HepG2 (cell line): ENCODE data around the gene COMMD3. TPM values are rescaled to one million over a fixed set of nuclear protein-coding genes. Genes with fewer than 3 reads are reported as not detected.

Experiments
- ATAC-seq: fragments of 200-7000 bp; cut with Tn5 transposase; 3 replicates; pipeline ENCODE4 v1.9.1; 2020; ENCODE audit warnings: mild to moderate bottlenecking, moderate library complexity
- BruUV-seq: library from RNA; stranded (reverse); fragments of 400-500 nt; replicated peaks from 2 replicates; lab custom pipeline; 2021; lab: Mats Ljungman, UMichigan
- CTCF ChIA-PET: fragments of 300-600 bp; formaldehyde crosslinking; extraction: SDS; loops from one replicate; lab custom pipeline; 2021; ENCODE audit warnings: low total read pairs, inconsistent platforms, low intra/inter-chr PET ratio; lab: Yijun Ruan, JAX
- POLR2A ChIA-PET: fragments of 350-600 bp; sonication (Branson Sonifier 250); formaldehyde crosslinking; loops from one replicate; lab custom pipeline; 2020; ENCODE audit warnings: antibody characterized with exemption, inconsistent platforms; lab: Yijun Ruan, JAX
- DNase-seq: peaks from one replicate; pipeline ENCODE4 v3.0.0-alpha.2; 2015; ENCODE audit warnings: low spot score
- FAIRE-seq: peaks from 3 replicates; lab custom pipeline; 2011; peaks lifted over from hg19 to GRCh38; lab: Jason Lieb, UNC
- H2AFZ ChIP-seq: one replicate; pipeline ENCODE4 v1.6.1; 2011; ENCODE audit warnings: low read length, inconsistent platforms
- H3K27ac ChIP-seq: fragments of 300-600 bp; 3 replicates; pipeline ENCODE4 v1.8.0; 2011; ENCODE audit warnings: mixed run types, mild to moderate bottlenecking, mixed read lengths, low read length, inconsistent platforms; ENCODE audit not compliant: insufficient read depth; ENCODE audit errors: extremely low read length
- H3K27me3 ChIP-seq, 2 experiments: fragments of 200-600 bp in 1 of 2; 2 replicates in 1 of 2; 3 replicates in 1 of 2; pipeline versions ENCODE4 v1.6.0 to v1.8.0; 2011; ENCODE audit warnings: low read length in 2 of 2, mild to moderate bottlenecking in 2 of 2, moderate library complexity in 2 of 2, inconsistent platforms in 1 of 2; ENCODE audit not compliant: insufficient read depth in 2 of 2, control insufficient read depth in 1 of 2
- H3K36me3 ChIP-seq, 2 experiments: fragments of 200-600 bp in 1 of 2; replicated peaks in 1 of 2; 2 replicates in 1 of 2; 3 replicates in 1 of 2; pipeline versions ENCODE4 v1.5.1 to v1.8.0; 2011; ENCODE audit warnings: low read length in 2 of 2, inconsistent platforms in 1 of 2; ENCODE audit not compliant: insufficient read depth in 2 of 2, control insufficient read depth in 1 of 2
- H3K4me1 ChIP-seq: 2 replicates; pipeline ENCODE4 v1.5.1; 2012; ENCODE audit warnings: low read length, inconsistent platforms; ENCODE audit not compliant: insufficient read depth
- H3K4me2 ChIP-seq: 2 replicates; pipeline ENCODE4 v1.6.0; 2011; ENCODE audit warnings: low read depth, low read length, inconsistent platforms
- H3K4me3 ChIP-seq, 3 experiments: fragments of 200-600 bp in 1 of 3; sonication (generic), shearing (Covaris generic) in 1 of 3; replicated peaks in 1 of 3; 2 replicates each; pipeline ENCODE4 v1.5.1; 2011 to 2016; ENCODE audit warnings: low read length in 3 of 3, inconsistent platforms in 2 of 3, low read depth in 2 of 3, mild to moderate bottlenecking in 2 of 3, control low read depth in 1 of 3, mixed read lengths in 1 of 3; ENCODE audit not compliant: insufficient read depth in 1 of 3
- H3K79me2 ChIP-seq: one replicate; pipeline ENCODE4 v1.6.1; 2011; ENCODE audit warnings: low read length, inconsistent platforms; ENCODE audit not compliant: insufficient read depth
- H3K9ac ChIP-seq: 2 replicates; pipeline ENCODE4 v1.6.0; 2011; ENCODE audit warnings: mild to moderate bottlenecking, low read depth, low read length, inconsistent platforms; ENCODE audit not compliant: insufficient read depth
- H3K9me3 ChIP-seq: 2 replicates; pipeline ENCODE4 v1.5.1; 2012; ENCODE audit warnings: mild to moderate bottlenecking, low read length
- H4K20me1 ChIP-seq: 2 replicates; pipeline ENCODE4 v1.6.0; 2011; ENCODE audit warnings: inconsistent platforms, mild to moderate bottlenecking, low read length, moderate library complexity; ENCODE audit not compliant: insufficient read depth
- CBX2 ChIP-seq, 2 experiments: fragments of 200-600 bp in 1 of 2; sonication (generic); formaldehyde crosslinking in 1 of 2; IDR thresholded peaks; 2 replicates each; pipeline versions ENCODE4 v1.7.0 to v1.8.1; 2018 to 2022; ENCODE audit warnings: low read depth in 2 of 2, low read length in 1 of 2, mild to moderate bottlenecking in 1 of 2, missing genetic modification reagents in 1 of 2
- HNRNPUL1 ChIP-seq: fragments of 200-400 bp; formaldehyde crosslinking; IDR thresholded peaks from 2 replicates; pipeline ENCODE4 v1.6.1; 2017; ENCODE audit warnings: low read depth, mild to moderate bottlenecking, low read length, moderate library complexity
- WGBS: methylation state at CpG from one replicate; pipeline ENCODE4 v1.1.6; 2017; ENCODE audit warnings: low lambda C conversion rate; 5-methylcytosine and 5-hydroxymethylcytosine counted together
- in situ Hi-C: cut with HindIII; loops from 2 replicates; pipeline ENCODE4 v1.10.0; 2017; ENCODE audit warnings: low pct_unique_long_range_greater_than_20kb; ENCODE audit not compliant: extremely low pct_ligation_motif_present
- intact Hi-C: fragments of 100-400 bp; cut with micrococcal nuclease; formaldehyde crosslinking; loops from one replicate; pipeline ENCODE4 v1.10.0; 2022; ENCODE audit not compliant: unreplicated experiment
- polyA plus RNA-seq, 8 experiments: library from polyadenylated mRNA; depleted of rRNA in 3 of 8; stranded (reverse) in 7 of 8; unstranded in 1 of 8; fragments of >200 nt; fragmentation: Illumina TruSeq in 4 of 8; extraction: Trizol in 4 of 8; gene quantifications; 2 replicates each; pipeline versions ENCODE4 v1.2.1 to v1.2.3, GENCODE V29; 2011 to 2016; ENCODE audit warnings: low read depth in 4 of 8, missing spikeins in 1 of 8, mixed read lengths in 1 of 8; ENCODE audit not compliant: insufficient read depth in 1 of 8
- total RNA-seq, 5 experiments: library from RNA; depleted of rRNA; stranded (reverse); fragments of >200 nt; fragmentation: Illumina TruSeq; extraction: Trizol; gene quantifications; 2 replicates each; pipeline ENCODE4 v1.2.3, GENCODE V29; 2016; ENCODE audit warnings: low read depth in 1 of 5
- TF ChIP-seq, protein P1 (sequence below): sonication (generic); formaldehyde crosslinking; IDR thresholded peaks from 2 replicates; pipeline ENCODE4 v1.8.0; 2022; ENCODE audit warnings: mild to moderate bottlenecking, missing genetic modification reagents

COMMD3 gene
- total and polyA plus RNA-seq, 2 of the 13 experiments (the other 11 are each of a cell fraction or from before 2014, with no cell fraction given), result 38.7 to 54.4 TPM

DNA sequence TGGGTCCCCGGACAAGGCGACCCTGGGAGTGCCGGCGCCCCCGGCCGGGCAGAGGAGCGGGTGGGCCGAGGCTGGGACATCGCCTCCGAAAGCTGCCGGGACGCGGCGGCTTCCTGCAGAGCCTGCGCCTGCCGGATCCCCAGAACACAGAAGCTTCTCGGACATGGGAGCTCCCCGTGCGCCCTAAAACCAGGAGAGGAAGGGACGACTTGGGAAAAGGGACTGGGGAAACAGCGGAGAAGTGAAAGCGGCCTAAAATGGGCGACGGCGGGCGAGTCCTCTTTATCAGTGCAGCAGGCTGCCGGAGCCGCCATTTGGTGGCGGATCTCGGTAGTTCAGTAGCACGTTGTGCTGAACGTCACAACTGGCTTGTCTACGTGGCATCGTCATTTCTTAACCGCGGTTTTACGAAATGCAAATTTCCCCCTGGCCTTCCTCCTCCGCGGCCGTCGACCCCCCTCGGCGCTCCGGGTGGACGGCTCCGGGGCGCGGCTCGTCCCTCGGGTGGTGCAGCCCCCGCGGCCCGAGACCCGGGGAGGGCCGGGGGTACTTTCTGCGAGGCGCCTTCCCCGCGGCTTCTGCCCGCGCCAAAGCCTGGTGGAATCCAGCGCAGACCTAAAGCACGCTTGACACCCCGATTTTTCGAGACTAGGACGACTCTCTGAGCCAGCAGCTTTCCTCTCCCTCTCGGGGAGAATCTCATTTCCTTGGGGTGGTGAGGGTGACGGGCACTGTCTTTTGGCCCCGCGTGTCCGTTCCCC lies 19.2 kb downstream of the COMMD3 start (continued):
- TF ChIP-seq, protein P1, sequence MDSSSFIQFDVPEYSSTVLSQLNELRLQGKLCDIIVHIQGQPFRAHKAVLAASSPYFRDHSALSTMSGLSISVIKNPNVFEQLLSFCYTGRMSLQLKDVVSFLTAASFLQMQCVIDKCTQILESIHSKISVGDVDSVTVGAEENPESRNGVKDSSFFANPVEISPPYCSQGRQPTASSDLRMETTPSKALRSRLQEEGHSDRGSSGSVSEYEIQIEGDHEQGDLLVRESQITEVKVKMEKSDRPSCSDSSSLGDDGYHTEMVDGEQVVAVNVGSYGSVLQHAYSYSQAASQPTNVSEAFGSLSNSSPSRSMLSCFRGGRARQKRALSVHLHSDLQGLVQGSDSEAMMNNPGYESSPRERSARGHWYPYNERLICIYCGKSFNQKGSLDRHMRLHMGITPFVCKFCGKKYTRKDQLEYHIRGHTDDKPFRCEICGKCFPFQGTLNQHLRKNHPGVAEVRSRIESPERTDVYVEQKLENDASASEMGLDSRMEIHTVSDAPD (CRISPR knock-in tag), result no peak

DNA sequence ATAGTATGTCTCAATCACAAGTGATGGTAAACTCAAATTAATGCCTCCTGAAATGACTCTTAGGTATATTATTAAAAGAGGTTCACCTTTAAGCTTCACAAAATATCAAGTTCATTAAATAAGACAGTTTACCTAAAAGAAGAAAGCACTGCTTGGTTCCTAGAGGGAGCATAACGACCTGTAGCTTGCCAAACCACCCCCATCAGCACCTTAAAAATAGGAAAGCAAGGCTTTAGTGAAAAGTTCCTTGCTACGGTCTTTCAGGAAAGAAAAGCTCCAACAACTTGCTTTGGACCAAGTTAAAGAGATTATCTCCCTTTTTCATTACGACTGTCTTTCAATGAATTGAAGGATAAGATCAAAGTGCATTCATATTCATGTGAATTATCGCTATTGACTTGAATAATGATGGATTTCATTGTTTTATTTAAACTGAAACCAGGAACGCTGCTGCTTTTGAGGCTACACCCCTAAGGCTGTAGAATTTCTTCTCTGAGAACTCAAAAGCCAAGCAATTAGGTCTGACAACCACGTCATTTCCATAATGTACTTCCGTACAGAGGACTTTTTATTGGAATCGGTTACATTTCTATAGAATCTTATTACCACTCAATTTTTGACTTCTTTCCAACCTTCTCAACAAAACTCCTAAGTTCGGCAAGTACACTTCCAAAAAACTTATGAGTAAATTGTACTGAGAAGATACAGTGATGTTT lies 22.2 kb downstream of the COMMD3 start:
- FAIRE-seq, result no peak
- CTCF ChIA-PET, result no interaction called here
- Histone ChIP-seq H3K4me3 (no peak overlapping the region), H3K4me1 (peaks cover 12% of the 10 kb centered on the region), H4K20me1 (no peaks in the 10 kb centered on the region), H3K27ac (no peak overlapping the region), H2AFZ (no peak overlapping the region), H3K36me3 (no peaks in the 10 kb centered on the region), H3K79me2 (no peaks in the 10 kb centered on the region), H3K27me3 (peaks cover 0 to 46% of the 10 kb centered on the region in 2 experiments; a peak in 3 of 5 replicates), H3K9me3 (no peaks in the 10 kb centered on the region), H3K4me2 (no peak overlapping the region), H3K9ac (no peak overlapping the region)
- in situ Hi-C loops (no loop called here), intact Hi-C loops (no loop called here)
- WGBS, result 48% methylated on average over 9 of the region's 9 CpGs
- no peak for ATAC-seq
- POLR2A ChIA-PET, result no interaction called here
- no TSS peak for BruUV-seq
- DNase-seq, result no peak
- peak; percentile 62; the same call in 1 of the 2 replicates for TF ChIP-seq CBX2 (IDR thresholded peaks at IDR 0.05; ENCODE audit: low read depth, low read length)
- no peak for TF ChIP-seq CBX2 (CRISPR knock-in tag; IDR thresholded peaks at IDR 0.05; ENCODE audit: low read depth)
- no peak for TF ChIP-seq HNRNPUL1
